Neural crest cell (in vitro differentiated cells): ENCODE measurements around the gene CYP1B1. TPM values are rescaled to one million over a fixed set of nuclear protein-coding genes. Genes with fewer than 3 reads are reported as not detected.
A peak's percentile ranks its signal among the peaks of the same experiment; 100 is the strongest.

Experiments used
- DNase-seq: peaks from one replicate; pipeline ENCODE4 v3.0.0; 2021; ENCODE audit warnings: low read depth, mixed read lengths, low spot score
- H3K27ac Mint-ChIP-seq: one replicate; pipeline ENCODE4 v1.8.0; 2021; ENCODE audit warnings: mild to moderate bottlenecking, mixed read lengths; ENCODE audit not compliant: unreplicated experiment
- H3K27me3 Mint-ChIP-seq: 2 replicates; pipeline ENCODE4 v1.8.0; 2021; ENCODE audit warnings: low read depth, mild to moderate bottlenecking, mixed read lengths
- H3K36me3 Mint-ChIP-seq: 2 replicates; pipeline ENCODE4 v1.8.0; 2021; ENCODE audit warnings: low read depth, mild to moderate bottlenecking, mixed read lengths
- H3K4me1 Mint-ChIP-seq: 2 replicates; pipeline ENCODE4 v1.8.0; 2021; ENCODE audit warnings: mixed read lengths
- H3K4me3 Mint-ChIP-seq: one replicate; pipeline ENCODE4 v1.8.0; 2021; ENCODE audit warnings: mild to moderate bottlenecking, mixed read lengths
- H3K9me3 Mint-ChIP-seq: 2 replicates; pipeline ENCODE4 v1.8.0; 2021; ENCODE audit warnings: mixed read lengths
- total RNA-seq: library from RNA; stranded (reverse); gene quantifications from 2 replicates; pipeline ENCODE4 v1.2.1, GENCODE V29; 2021
- TF ChIP-seq, protein P1 (sequence below): fragments of 200-600 bp; sonication (generic); conservative IDR thresholded peaks from 2 replicates; pipeline ENCODE4 v1.5.0; 2021; ENCODE audit warnings: antibody characterized with exemption, mild to moderate bottlenecking

Gene CYP1B1
- total RNA-seq, 1 donor from 2014 or later, result 16.4 TPM

DNA sequence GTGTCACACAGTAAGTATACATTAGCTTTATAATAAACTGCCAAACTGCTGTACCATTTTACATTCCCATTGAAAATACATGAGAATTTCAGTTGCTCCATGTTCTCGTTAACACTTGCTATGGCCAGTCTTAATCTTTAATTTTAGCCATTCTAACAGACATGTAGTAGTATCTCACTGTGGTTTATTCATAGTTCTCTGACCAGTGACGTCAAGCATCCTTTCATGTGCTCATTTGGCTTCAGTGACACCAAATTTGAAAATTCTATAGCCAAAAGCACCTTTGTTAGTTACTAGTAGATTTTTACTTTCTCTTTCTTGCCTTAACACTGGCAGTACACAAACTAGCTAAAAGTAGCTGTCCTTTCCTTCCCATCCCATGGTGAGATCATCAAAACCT lies 43.0 kb downstream of the CYP1B1 start:
- no peak overlapping the region for H3K27ac Mint-ChIP-seq
- peaks cover 1% of the 10 kb centered on the region for H3K27me3 Mint-ChIP-seq
- no peak overlapping the region for H3K4me3 Mint-ChIP-seq
- no peaks in the 10 kb centered on the region for H3K36me3 Mint-ChIP-seq
- no peaks in the 10 kb centered on the region for H3K4me1 Mint-ChIP-seq
- H3K9me3 Mint-ChIP-seq, result no peaks in the 10 kb centered on the region
- DNase-seq, result no peak
- TF ChIP-seq, protein P1, sequence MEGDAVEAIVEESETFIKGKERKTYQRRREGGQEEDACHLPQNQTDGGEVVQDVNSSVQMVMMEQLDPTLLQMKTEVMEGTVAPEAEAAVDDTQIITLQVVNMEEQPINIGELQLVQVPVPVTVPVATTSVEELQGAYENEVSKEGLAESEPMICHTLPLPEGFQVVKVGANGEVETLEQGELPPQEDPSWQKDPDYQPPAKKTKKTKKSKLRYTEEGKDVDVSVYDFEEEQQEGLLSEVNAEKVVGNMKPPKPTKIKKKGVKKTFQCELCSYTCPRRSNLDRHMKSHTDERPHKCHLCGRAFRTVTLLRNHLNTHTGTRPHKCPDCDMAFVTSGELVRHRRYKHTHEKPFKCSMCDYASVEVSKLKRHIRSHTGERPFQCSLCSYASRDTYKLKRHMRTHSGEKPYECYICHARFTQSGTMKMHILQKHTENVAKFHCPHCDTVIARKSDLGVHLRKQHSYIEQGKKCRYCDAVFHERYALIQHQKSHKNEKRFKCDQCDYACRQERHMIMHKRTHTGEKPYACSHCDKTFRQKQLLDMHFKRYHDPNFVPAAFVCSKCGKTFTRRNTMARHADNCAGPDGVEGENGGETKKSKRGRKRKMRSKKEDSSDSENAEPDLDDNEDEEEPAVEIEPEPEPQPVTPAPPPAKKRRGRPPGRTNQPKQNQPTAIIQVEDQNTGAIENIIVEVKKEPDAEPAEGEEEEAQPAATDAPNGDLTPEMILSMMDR, result no peak

- DNase-seq, result no peak
- TF ChIP-seq, protein P1, result no peak
- Mint-ChIP-seq H3K4me1 (no peaks in the 10 kb centered on the region), H3K4me3 (no peak overlapping the region), H3K27me3 (no peaks in the 10 kb centered on the region), H3K27ac (no peak overlapping the region), H3K36me3 (no peaks in the 10 kb centered on the region), H3K9me3 (no peaks in the 10 kb centered on the region)
Observed at GRCh38 chr2:38030635-38031355, 45.2 kb downstream of the CYP1B1 start.

DNA sequence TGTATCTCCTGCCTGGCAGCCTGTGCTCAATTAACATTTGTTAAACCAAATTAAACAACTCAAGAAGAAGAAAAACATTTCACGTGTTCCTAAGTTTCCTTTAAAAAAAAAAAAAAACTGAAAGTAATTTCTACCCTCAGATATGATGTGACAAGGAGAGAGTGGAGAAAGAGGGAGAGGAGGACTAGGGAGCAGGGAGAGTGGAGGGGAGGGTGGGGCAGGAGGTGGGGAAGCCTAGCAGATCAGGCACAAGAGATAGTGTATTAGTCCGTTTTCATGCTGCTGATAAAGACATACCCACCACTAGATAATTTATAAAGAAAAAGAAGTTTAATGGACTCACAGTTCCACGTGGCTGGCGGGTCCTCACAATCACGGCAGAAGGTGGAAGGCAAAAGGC lies 46.4 kb downstream of the CYP1B1 start:
- peak overlapping the region; percentile 1 for H3K27ac Mint-ChIP-seq
- no peaks in the 10 kb centered on the region for H3K36me3 Mint-ChIP-seq
- no peaks in the 10 kb centered on the region for H3K27me3 Mint-ChIP-seq
- H3K9me3 Mint-ChIP-seq, result peaks cover 2% of the 10 kb centered on the region
- no peaks in the 10 kb centered on the region for H3K4me1 Mint-ChIP-seq
- no peak for DNase-seq
- no peak overlapping the region for H3K4me3 Mint-ChIP-seq
- TF ChIP-seq, protein P1, result no peak

GRCh38 chr2:38028829-38029228 lies 47.1 kb downstream of the CYP1B1 start:
- H3K4me3 Mint-ChIP-seq, result no peak overlapping the region
- H3K27me3 Mint-ChIP-seq, result no peaks in the 10 kb centered on the region
- H3K4me1 Mint-ChIP-seq, result no peaks in the 10 kb centered on the region
- no peak for DNase-seq
- H3K9me3 Mint-ChIP-seq, result peaks cover 2% of the 10 kb centered on the region
- peak overlapping the region; percentile 1 for H3K27ac Mint-ChIP-seq
- no peaks in the 10 kb centered on the region for H3K36me3 Mint-ChIP-seq
- TF ChIP-seq, protein P1, result no peak

- DNase-seq, result no peak
- Mint-ChIP-seq H3K27ac (no peak overlapping the region), H3K36me3 (no peaks in the 10 kb centered on the region)
Observed at GRCh38 chr2:38026846-38027245, 49.1 kb downstream of the CYP1B1 start.

More at GRCh38 chr2:38026846-38027245, 49.1 kb downstream of the CYP1B1 start:
- no peak overlapping the region for H3K4me3 Mint-ChIP-seq
- no peaks in the 10 kb centered on the region for H3K27me3 Mint-ChIP-seq
- no peaks in the 10 kb centered on the region for H3K4me1 Mint-ChIP-seq
- TF ChIP-seq, protein P1, result no peak
- H3K9me3 Mint-ChIP-seq, result peaks cover 2% of the 10 kb centered on the region
